ENCODE data around the gene APOBEC3C.
"Not testable (repeated sequence)": the region's sequence is repeated elsewhere in the genome, so short reads cannot be mapped to it uniquely, and the experiment has no call there.

APOBEC3C gene

DNA sequence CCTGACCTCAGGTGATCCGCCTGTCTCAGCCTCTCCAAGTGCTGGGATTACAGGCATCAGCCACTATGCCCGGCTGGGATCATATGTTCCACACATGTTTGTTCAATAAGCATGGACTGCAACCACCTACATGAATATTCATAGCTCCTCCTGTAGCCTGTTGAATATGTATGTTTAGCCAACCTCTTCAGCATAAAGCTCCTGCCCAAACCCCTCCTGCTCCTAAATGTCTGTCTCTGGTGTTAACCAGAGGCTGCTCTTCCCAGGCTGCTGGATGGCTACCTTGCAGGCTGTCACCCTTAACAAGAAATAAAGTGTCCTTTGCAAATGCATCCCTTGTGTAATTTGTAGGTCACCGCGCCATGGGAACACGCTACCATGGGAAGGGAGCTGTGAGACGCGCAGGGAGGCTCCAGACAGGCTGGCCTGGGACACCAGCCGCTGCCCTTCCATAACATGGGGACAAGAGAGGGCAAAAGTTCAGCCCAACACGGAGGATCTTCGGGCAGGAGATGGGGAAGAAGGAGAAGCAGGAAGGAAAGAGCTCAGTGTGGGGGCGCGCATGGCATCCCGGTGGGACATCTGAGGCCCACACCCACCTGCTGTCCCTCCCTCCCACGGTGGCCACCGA lies 6.1 kb downstream of the APOBEC3C start:
- not testable (repeated sequence) for DNase-seq (ENCODE audit: low read depth)

DNA sequence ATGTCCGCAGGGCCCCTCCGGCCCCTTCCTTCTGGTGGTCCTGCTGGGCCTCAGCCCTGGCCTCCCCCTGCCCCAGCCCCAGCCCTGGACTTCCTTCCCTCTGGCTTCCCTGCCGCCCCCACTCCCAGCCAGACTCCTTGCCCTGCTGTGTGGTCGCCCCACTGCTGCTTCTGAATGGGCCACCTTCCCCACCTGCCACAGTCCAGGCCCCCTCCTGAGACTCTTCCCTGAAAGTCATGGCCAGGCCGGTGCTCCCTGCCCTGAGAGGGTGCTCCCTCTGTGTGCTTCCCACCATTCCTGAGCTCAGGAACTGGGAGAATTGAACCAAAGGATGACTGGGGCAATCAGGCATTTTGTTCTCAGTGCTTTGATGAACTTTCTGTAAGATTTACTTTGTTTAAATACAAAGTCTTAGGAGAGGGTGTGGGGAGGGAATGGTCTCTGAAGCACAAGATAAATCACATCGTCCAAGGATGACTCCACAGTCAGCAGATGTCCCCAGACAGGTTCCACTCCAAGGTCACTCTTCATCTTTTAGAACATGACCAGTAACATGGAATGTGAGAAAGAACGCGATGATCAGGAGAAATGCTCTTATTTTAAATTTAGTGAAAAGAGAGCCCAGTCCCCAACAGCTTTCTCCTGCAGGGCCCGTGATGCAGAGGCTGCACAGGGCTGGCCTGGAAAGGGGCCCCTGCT lies 7.6 kb downstream of the APOBEC3C start:
- DNase-seq (ENCODE audit: low read depth), result no peak

- DNase-seq (ENCODE audit: low read depth), result no peak
Measured at GRCh38 chr22:39024519-39025308, 10.7 kb downstream of the APOBEC3C start.

DNA sequence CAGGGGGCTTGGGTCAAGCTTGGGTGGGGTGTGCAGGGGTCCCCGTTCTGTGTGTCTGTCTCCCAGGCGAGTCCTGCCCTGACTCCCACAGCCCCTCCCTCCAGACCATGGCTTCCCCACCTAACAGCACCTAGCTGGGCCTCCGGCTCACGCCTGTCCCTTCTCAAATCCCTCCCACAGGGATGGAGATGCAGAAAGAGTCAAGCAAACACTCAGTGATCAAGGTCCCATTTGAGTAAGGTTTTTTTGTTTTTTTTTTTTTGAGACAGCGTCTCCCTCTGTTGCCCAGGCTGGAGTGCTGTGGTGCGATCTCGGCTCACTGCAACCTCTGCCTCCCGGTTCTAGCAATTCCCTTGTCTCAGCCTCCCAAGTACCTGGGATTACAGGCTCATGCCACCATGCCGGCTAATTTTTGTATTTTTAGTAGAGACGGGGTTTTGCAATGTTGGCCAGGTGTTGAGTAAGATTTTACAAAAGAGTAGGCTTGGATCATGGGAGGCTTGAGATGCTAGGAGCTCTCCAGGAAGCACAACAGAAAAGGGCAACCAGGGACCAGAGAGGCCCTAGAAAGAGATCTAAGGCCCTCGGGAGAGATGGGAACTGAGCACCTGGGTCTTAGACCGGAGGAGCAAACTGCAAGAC lies 12.6 kb downstream of the APOBEC3C start:
- no peak for DNase-seq (ENCODE audit: low read depth)

DNA sequence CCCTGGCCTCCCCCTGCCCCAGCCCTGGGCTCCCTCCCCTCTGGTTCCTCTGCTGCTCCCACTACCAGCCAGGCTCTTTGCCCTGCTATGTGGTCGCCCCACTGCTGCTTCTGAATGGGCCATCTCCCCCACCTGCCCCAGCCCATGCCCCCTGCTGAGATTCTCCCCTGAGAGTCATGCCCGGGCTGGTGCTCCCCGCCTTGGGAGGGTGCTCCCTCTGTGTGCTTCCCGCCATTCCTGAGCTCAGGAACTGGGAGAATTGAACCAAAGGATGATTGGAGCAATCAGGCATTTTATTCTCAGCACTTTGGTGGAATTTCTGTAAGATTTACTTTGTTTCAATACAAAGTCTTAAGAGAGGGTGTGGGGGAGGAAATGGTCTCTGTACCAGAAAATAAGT lies 13.7 kb downstream of the APOBEC3C start:
- no peak for DNase-seq (ENCODE audit: low read depth)

GRCh38 chr22:39028281-39028680 lies 14.2 kb downstream of the APOBEC3C start:
- no peak for DNase-seq (ENCODE audit: low read depth)

GRCh38 chr22:39029227-39029626 lies 15.2 kb downstream of the APOBEC3C start:
- no peak for DNase-seq (ENCODE audit: low read depth)

- no peak for DNase-seq (ENCODE audit: low read depth)
Measured at GRCh38 chr22:39030705-39031104, 16.6 kb downstream of the APOBEC3C start.

DNA sequence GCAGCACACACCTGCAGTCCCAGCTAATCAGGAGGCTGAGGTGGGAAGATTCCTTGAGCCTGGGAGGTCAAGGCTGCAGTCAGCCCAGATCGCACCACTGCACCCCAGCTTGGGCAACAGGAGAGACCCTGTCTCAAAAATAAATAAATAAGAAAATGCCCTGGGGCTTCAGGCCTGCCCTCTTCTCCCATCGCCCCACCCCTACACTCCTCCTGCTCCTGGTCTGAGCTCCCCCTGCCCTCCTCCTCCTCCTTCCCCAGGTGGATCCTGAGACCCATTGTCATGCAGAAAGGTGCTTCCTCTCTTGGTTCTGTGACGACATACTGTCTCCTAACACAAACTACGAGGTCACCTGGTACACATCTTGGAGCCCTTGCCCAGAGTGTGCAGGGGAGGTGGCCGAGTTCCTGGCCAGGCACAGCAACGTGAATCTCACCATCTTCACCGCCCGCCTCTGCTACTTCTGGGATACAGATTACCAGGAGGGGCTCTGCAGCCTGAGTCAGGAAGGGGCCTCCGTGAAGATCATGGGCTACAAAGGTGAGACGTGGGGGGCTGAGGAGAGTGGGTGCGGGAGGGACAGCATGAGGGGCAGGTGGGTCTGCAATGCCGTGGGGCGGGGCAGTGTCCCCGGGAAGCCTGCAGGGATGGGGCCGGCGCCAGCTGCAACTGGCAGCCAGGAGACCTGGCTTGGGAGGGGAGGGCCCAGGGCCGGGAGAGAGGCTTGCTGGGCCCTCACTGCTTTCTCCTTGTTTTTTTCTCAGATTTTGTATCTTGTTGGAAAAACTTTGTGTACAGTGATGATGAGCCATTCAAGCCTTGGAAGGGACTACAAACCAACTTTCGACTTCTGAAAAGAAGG lies 17.6 kb downstream of the APOBEC3C start:
- DNase-seq (ENCODE audit: low read depth), result not testable (repeated sequence)

- not testable (repeated sequence) for DNase-seq (ENCODE audit: low read depth)
Measured at GRCh38 chr22:39037071-39037470, 23.0 kb downstream of the APOBEC3C start.

- DNase-seq (ENCODE audit: low read depth), result no peak
Measured at GRCh38 chr22:39039306-39040126, 25.5 kb downstream of the APOBEC3C start.

DNA sequence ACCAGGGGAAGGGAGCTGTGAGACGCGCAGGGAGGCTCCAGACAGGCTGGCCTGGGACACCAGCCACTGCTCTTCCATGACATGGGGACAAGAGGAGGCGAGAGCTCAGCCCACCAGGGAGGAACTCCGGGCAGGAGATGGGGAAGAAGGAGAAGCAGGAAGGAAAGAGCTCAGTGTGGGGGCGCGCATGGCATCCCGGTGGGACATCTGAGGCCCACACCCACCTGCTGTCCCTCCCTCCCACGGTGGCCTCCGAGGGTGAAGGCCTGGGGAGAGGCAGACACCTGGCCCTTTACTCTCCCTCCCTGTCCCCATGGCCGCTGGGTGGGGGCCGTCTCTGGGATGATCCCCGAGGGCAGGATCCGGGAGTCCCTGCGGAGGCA lies 26.1 kb downstream of the APOBEC3C start:
- DNase-seq (ENCODE audit: low read depth), result not testable (repeated sequence)

DNA sequence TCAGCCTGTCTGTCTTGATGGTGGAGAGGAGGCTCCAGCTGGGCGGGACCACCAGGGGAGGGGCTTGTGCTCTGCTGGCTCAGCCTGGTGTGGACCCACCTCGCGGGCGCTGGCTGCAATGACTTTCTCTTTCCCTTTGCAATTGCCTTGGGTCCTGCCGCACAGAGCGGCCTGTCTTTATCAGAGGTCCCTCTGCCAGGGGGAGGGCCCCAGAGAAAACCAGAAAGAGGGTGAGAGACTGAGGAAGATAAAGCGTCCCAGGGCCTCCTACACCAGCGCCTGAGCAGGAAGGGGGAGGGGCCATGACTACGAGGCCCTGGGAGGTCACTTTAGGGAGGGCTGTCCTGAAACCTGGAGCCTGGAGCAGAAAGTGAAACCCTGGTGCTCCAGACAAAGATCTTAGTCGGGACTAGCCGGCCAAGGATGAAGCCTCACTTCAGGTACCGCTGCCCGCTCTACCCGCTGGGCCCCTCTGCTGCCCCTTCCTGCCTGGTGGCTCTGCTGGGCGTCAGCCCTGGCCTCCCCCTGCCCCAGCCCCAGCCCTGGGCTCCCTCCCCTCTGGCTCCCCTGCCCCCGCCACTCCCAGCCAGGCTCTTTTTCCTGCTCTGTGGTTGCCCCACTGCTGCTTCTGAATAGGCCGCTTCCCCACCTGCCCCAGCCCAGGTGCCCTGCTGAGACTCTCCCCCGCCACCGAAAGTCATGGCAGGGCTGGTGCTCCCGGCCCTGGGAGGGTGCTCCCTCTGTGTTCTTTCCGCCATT lies 26.7 kb downstream of the APOBEC3C start, which contains the start of gene APOBEC3F:
TSS of gene APOBEC3F (plus strand) at position 327 of the 759 bp plus-strand sequence. CDS start at position 424, 97 bp downstream.
- DNase-seq (ENCODE audit: low read depth), result peak; percentile 11

DNA sequence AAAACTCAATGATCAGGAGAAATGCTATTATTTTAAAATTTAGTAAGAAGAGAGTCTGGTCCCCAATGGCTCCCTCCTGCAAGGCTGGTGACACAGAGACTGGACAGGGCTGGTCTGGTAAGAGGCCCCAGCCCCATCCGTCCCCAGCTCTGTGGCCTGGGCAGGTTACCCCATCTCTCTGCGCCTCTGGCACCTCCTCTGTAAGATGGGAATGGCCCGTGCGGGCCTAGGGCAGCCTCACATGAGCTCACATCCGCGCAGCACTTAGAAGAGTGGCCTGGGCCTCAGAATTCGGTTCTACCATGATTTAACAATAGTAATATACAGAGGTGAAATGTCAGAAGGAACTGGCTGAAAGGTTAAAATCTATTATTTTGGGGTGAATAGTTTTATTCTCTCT lies 27.9 kb downstream of the APOBEC3C start:
- DNase-seq (ENCODE audit: low read depth), result no peak

DNA sequence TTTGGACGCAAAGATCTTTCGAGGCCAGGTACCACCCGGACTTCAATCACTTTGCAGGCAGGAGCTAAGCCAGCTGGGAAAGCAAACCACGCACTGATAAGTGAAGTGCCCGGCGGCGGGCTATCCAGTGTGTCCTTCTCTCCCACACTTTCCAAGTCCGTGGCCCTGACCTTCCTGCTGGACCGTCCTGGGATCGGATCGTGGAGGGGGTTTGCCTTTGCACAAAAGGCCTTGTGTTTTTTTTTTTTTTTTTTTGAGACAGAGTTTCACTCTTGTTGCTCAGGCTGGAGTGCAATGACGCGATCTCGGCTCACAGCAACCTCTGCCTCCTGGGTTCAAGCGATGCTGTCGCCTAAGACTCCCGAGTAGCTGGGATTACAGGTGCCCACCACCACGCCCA lies 29.0 kb downstream of the APOBEC3C start:
- not testable (repeated sequence) for DNase-seq (ENCODE audit: low read depth)

DNA sequence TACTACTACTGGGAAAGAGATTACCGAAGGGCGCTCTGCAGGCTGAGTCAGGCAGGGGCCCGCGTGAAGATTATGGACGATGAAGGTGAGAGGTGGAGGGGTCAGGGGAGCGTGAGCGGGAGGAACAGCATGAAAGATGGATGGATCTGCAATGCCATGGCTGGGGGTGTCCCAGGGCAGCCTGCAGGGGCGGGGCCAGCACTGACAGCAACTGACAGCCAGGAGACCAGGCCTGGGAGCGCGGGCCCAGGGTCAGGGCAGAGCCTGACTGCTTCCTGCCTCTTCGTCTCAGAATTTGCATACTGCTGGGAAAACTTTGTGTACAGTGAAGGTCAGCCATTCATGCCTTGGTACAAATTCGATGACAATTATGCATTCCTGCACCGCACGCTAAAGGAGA lies 31.1 kb downstream of the APOBEC3C start:
- not testable (repeated sequence) for DNase-seq (ENCODE audit: low read depth)

DNA sequence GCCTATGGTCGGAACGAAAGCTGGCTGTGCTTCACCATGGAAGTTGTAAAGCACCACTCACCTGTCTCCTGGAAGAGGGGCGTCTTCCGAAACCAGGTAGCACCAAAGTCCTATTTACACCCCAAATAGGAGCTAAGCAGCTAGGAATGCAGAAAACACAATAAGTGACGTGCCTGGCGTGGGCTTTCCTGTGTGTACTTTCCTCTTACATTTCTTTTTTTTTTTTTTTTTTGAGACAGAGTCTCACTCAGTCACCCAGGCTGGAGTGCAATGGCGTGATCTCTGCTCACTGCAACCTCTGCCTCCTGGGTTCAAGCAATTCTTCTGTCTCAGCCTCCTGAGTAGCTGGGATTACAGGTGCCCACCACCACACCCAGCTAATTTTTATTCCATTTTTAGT lies 35.4 kb downstream of the APOBEC3C start:
- DNase-seq (ENCODE audit: low read depth), result not testable (repeated sequence)

DNA sequence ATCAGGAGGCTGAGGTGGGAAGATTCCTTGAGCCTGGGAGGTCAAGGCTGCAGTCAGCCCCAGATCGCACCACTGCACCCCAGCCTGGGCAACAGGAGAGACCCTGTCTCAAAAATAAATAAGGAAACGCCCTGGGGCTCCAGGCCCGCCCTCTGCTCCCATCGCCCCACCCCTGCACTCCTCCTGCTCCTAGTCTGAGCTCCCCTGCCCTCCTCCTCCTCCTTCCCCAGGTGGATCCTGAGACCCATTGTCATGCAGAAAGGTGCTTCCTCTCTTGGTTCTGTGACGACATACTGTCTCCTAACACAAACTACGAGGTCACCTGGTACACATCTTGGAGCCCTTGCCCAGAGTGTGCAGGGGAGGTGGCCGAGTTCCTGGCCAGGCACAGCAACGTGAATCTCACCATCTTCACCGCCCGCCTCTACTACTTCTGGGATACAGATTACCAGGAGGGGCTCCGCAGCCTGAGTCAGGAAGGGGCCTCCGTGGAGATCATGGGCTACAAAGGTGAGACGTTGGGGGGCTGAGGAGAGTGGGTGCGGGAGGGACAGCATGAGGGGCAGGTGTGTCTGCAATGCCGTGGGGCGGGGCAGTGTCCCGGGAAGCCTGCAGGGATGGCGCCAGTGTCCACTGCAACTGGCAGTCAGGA lies 37.9 kb downstream of the APOBEC3C start:
- not testable (repeated sequence) for DNase-seq (ENCODE audit: low read depth)

GRCh38 chr22:39055658-39056057 lies 41.6 kb downstream of the APOBEC3C start:
- DNase-seq (ENCODE audit: low read depth), result no peak

All from HS-5 (cell line).